NCI-H128 (cell line): ENCODE results near the gene TMPRSS11A.

ENCODE experiments used
- DNase-seq: peaks from one replicate; lab custom pipeline; 2025; ENCODE audit not compliant: unreplicated experiment; lab: John Stamatoyannopoulos, UW

Gene TMPRSS11A

DNA sequence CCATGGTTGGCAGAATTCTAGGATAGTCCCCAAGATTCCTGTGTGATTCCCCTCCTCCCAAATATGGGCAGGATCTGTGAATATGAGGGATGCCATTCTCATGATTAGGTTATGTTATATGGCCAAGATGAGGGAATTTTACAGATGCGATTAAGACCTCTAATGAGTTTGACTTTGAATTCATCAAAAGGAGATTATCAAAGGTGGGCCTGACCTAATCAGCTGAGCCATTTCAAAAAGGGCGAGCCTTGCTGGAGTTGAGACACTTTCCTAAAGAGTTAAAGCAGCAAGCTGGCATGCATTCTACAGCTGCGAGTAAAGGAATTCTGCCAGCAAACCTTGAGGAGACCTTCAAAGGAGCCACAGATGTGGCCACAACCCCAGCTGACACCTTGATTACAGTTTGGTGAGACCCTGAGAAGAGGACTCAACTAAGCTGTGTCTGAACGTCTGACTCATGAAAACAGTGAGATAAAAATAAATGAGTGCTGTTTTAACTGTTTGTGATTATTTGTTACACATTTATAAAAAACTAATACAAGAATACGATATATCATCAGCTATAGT is 47.8 kb downstream of the TMPRSS11A start:
- no peak for DNase-seq

DNA sequence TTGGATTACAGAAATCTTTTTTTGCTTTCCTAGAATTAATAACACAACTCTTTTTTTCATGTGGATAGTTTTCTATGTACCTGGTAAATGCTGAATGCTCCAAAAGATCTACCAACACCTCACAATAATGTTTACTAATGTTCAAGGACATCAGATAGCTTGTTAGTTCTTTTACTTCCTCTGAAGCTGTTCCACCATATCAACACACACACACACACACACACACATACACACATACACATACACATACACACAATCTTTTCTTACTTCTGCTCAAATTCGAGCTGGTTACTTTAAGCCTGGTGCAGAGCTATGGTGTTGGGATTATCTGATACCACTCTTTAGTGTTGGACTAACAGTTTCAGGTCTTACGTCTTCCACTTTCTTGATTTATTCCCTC is 51.2 kb downstream of the TMPRSS11A start:
- DNase-seq, result no peak

GRCh38 chr4:67911638-67912037 is 51.7 kb downstream of the TMPRSS11A start:
- no peak for DNase-seq

- DNase-seq, result no peak
Observed at GRCh38 chr4:67911141-67911540, 52.2 kb downstream of the TMPRSS11A start.

- DNase-seq, result no peak
Observed at GRCh38 chr4:67910585-67910905, 52.7 kb downstream of the TMPRSS11A start.

GRCh38 chr4:67909905-67910584 is 53.2 kb downstream of the TMPRSS11A start:
- DNase-seq, result no peak

- no peak for DNase-seq
Observed at GRCh38 chr4:67907650-67908049, 55.6 kb downstream of the TMPRSS11A start.

GRCh38 chr4:67899096-67899495 is 64.2 kb downstream of the TMPRSS11A start:
- no peak for DNase-seq

DNA sequence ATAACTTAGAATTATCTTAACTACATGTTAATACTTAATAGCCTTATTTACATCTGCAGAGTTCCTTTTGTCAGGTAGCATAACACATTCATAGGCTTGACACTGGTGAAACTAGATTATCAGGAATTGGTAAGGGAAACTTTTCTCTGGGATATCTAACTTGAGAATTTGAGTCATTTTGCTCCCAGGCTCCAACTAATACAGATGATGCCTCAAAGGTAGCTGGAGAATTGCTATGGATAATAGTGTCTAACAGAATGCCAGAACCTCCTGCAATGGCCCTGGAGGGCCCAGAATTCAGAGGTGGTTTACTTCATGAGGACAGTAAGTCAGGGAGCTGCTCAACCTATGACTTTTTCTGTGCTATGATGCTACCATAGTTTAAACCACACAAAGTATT is 65.6 kb downstream of the TMPRSS11A start:
- no peak for DNase-seq

DNA sequence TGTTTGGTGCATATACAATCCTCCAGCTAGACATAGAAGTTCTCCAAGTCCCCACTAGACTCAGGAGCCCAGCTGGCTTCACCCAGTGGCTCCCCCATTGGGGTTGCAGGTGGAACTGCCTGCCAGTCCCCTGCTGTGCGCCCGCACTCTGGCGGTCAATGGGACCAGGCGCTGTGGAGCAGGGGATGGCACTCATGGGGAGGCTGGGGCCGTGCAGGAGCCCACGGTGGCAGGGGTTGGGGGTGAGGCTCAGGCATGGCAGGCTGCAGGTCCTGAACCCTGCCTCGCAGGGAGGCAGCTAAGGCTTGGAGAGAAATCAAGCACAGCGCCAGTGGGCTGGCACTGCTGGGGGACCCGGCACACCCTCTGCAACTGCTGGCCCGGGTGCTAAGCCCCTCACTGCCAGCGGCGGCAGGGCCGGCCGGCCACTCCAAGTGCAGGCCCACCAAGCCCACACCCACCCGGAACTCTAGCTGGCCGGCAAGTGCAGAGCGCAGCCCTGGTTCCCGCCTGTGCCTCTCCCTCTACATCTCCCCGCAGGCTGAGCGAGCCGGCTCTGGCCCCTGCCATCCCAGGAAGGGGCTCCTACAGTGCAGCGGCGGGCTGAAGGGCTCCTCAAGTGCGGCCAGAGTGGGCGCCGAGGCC is 66.8 kb downstream of the TMPRSS11A start:
- DNase-seq, result no peak

GRCh38 chr4:67894659-67895058 is 68.6 kb downstream of the TMPRSS11A start:
- no peak for DNase-seq

- no peak for DNase-seq
Observed at GRCh38 chr4:67892905-67893304, 70.4 kb downstream of the TMPRSS11A start.

DNA sequence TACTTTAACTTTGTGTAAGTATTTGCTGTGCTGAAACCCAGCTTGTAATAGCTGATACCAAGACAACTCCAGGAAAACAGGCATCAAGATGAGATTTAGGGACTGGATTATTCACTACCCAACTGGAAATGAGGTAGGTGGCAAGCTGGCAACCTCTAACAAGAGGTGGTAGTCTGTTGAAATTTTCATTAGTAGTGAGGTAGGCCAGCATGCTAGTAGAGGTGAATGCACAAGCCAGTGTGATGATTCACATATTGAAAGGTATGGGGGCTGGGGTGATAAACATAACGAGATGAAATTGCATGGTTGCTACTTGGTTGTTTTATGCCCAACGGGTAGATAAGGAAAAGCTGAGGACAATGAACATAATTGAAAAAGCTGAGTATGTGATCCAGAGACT is 71.0 kb downstream of the TMPRSS11A start:
- no peak for DNase-seq

DNA sequence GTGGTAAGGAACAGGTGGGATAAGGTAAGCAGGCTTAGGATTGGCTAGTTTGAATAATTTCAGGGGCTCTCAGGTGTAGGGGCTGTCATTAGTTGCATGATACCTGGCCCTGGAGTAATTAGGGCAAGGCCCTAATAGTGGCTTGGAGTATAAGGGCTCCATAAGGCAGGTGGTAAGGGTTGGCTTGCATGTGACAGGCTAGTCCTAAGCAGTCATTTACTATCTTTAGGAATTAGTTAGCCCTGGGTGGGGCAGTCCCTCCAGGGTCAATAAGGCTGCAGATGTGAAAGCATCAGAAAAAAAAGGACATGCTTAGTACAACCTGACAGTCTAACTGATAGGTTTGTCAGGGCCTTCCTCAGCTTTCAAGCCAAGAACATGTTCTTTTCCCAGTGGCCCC is 71.6 kb downstream of the TMPRSS11A start:
- no peak for DNase-seq

GRCh38 chr4:67886281-67886680 is 77.0 kb downstream of the TMPRSS11A start:
- no peak for DNase-seq

DNA sequence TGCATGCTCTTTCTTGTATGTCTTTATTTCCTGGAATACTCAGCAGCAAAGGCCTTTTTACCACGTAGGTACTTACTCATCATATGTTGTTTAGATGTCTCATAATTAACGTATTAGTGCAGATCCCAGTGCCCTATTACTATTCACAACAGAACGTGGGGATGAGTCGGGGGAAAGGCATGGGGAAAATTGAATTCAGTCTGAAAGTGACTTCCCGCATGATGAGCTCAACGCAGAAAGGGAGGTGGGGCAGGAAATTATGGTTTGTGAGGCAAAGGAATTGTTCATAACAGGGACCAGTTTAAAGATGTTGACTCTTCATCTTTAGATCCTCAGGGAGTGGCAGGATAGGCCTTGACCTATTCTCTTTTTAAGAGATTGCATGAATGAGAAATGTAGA is 77.5 kb downstream of the TMPRSS11A start:
- no peak for DNase-seq

GRCh38 chr4:67884701-67885100 is 78.6 kb downstream of the TMPRSS11A start:
- no peak for DNase-seq

GRCh38 chr4:67883902-67884301 is 79.4 kb downstream of the TMPRSS11A start, which contains the start of gene TMPRSS11D:
TSS of gene TMPRSS11D (minus strand) at chr4:67884002. CDS start at chr4:67883933, 69 bp downstream.
- no peak for DNase-seq

- no peak for DNase-seq
Observed at GRCh38 chr4:67883458-67883857, 79.8 kb downstream of the TMPRSS11A start.

DNA sequence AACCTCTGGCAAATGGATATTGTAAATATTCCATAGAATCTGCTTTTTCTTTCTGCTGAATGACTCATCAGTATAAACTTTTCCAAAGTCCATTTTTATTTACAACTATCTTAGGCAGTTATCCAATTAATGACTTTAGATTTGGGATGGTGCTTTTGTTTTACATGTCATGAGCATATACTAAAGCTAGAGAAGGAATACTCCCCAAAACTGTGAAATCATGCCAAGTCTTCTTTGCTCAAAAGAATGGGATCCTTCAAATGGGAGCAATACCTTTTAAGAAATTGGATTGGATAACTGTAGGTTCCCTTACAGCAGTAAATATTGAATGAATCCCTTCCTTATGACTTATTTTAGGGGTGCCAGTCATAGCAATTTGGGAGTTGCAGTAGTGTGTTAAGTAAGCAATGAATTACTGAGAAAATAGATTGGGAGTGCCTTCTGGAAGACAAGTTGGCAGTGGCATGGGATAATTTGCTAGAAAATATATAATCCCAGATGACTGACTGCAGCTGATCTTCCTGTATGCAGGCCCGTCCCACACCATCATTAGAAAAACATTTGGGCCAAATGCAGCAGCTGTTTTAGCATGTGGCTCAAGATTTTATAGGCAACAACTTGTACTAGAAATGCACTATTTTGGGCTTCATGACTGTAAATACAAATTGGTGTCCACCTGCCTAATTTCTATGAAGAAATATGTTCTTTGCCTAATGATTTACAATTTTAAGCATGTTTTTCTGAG is 82.3 kb downstream of the TMPRSS11A start:
- no peak for DNase-seq

GRCh38 chr4:67879486-67879885 is 83.8 kb downstream of the TMPRSS11A start:
- DNase-seq, result no peak

DNA sequence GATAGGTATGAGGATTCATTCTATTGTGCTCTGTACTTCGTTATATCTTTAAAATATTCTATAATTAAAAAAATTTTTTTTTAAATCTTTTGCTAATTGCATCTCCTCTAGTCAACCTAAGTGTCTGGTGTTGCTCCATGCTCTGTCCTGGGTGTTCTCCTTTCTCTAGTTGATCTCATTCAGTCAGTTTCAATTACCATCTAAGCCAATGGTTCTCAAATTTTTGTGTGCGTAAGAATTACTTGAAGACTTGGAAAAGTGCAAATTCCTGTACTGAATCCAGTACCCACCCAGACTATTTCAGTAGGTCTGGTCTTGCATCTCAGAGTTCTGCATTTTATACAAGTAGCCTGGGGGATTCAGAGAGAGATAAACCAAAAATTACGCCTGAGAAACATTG is 86.2 kb downstream of the TMPRSS11A start:
- no peak for DNase-seq
